IMR-90 (cell line): Measurements from ENCODE around the gene CCDC88C.

Source experiments
- BHLHE40 ChIP-seq: fragments of 150-350 bp; IDR thresholded peaks from 2 replicates; pipeline ENCODE4 v1.6.1; 2016; ENCODE audit warnings: mild to moderate bottlenecking, low read depth, low read length
- CEBPB ChIP-seq: IDR thresholded peaks from 2 replicates; pipeline ENCODE4 v1.6.1; 2012; ENCODE audit warnings: low read depth, low read length, improper control_type of control experiment
- ELK1 ChIP-seq: fragments of 150-350 bp; IDR thresholded peaks from 2 replicates; pipeline ENCODE4 v1.6.1; 2016; ENCODE audit warnings: low read depth, mild to moderate bottlenecking, low read length, moderate library complexity, borderline replicate concordance
- FOS ChIP-seq: fragments of 150-350 bp; IDR thresholded peaks from 2 replicates; pipeline ENCODE4 v1.6.1; 2016; ENCODE audit warnings: low read depth, low read length
- MAFK ChIP-seq: IDR thresholded peaks from 2 replicates; pipeline ENCODE4 v1.6.1; 2012; ENCODE audit warnings: low read depth, low read length, improper control_type of control experiment
- MXI1 ChIP-seq: IDR thresholded peaks from 2 replicates; pipeline ENCODE4 v1.6.1; 2012; ENCODE audit warnings: low read depth, mild to moderate bottlenecking, low read length, moderate library complexity, borderline replicate concordance
- NFE2L2 ChIP-seq: fragments of 150-350 bp; IDR thresholded peaks from 2 replicates; pipeline ENCODE4 v1.6.1; 2016; ENCODE audit warnings: low read depth, mild to moderate bottlenecking, low read length
- POLR2A ChIP-seq: IDR thresholded peaks from 2 replicates; pipeline ENCODE4 v1.6.1; 2012; ENCODE audit warnings: mild to moderate bottlenecking, low read depth, low read length
- RCOR1 ChIP-seq: IDR thresholded peaks from 2 replicates; pipeline ENCODE4 v1.6.1; 2012; ENCODE audit warnings: mild to moderate bottlenecking, low read length, improper control_type of control experiment; ENCODE audit not compliant: insufficient replicate concordance
- RFX5 ChIP-seq: IDR thresholded peaks from 2 replicates; pipeline ENCODE4 v1.8.0; 2012; ENCODE audit warnings: low read depth, mild to moderate bottlenecking, low read length, moderate library complexity
- SMC3 ChIP-seq: fragments of 150-350 bp; IDR thresholded peaks from 2 replicates; pipeline ENCODE4 v1.6.1; 2016; ENCODE audit warnings: low read depth, mild to moderate bottlenecking, antibody characterized with exemption, low read length, moderate library complexity
- USF2 ChIP-seq: fragments of 150-350 bp; IDR thresholded peaks from 2 replicates; pipeline ENCODE4 v1.6.1; 2017; ENCODE audit warnings: mild to moderate bottlenecking, antibody characterized with exemption, low read length, low read depth
- TF ChIP-seq, protein P1 (sequence below): conservative IDR thresholded peaks from 2 replicates; pipeline ENCODE4 v1.5.1; 2012; ENCODE audit warnings: mild to moderate bottlenecking, low read depth, low read length, improper control_type of control experiment

- TF ChIP-seq POLR2A (no peak), USF2 (no peak), MXI1 (no peak), BHLHE40 (no peak), ELK1 (no peak), NFE2L2 (no peak), RFX5 (no peak), CEBPB (no peak), MAFK (no peak), FOS (no peak), SMC3 (no peak), RCOR1 (no peak)
- TF ChIP-seq, protein P1, sequence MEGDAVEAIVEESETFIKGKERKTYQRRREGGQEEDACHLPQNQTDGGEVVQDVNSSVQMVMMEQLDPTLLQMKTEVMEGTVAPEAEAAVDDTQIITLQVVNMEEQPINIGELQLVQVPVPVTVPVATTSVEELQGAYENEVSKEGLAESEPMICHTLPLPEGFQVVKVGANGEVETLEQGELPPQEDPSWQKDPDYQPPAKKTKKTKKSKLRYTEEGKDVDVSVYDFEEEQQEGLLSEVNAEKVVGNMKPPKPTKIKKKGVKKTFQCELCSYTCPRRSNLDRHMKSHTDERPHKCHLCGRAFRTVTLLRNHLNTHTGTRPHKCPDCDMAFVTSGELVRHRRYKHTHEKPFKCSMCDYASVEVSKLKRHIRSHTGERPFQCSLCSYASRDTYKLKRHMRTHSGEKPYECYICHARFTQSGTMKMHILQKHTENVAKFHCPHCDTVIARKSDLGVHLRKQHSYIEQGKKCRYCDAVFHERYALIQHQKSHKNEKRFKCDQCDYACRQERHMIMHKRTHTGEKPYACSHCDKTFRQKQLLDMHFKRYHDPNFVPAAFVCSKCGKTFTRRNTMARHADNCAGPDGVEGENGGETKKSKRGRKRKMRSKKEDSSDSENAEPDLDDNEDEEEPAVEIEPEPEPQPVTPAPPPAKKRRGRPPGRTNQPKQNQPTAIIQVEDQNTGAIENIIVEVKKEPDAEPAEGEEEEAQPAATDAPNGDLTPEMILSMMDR, result no peak
These were observed 87.4 kb downstream of the CCDC88C start for GRCh38 chr14:91330096-91330696.
